Effector memory CD4-positive, alpha-beta T cell (primary cell): Measurements from ENCODE around the gene SAV1.
"Not testable (repeated sequence)": the region's sequence is repeated elsewhere in the genome, so short reads cannot be mapped to it uniquely, and the experiment has no call there.

Experiments used
- DNase-seq, 3 donors: peaks; one replicate each; pipeline ENCODE4 v3.0.0-alpha.2; 2020
- H3K27ac ChIP-seq: 2 replicates; pipeline ENCODE4 v1.7.0; 2013; ENCODE audit warnings: mild to moderate bottlenecking, low read length, moderate library complexity; ENCODE audit not compliant: insufficient read depth, poor library complexity, severe bottlenecking
- H3K27me3 ChIP-seq: replicated peaks from 2 replicates; pipeline ENCODE4 v1.7.0; 2013; ENCODE audit warnings: mild to moderate bottlenecking, low read length; ENCODE audit not compliant: insufficient read depth, control insufficient read depth, poor library complexity, severe bottlenecking
- H3K36me3 ChIP-seq: 2 replicates; pipeline ENCODE4 v1.7.0; 2013; ENCODE audit warnings: mild to moderate bottlenecking, low read length, moderate library complexity; ENCODE audit not compliant: control insufficient read depth, insufficient read depth
- H3K4me1 ChIP-seq: 2 replicates; pipeline ENCODE4 v1.7.0; 2013; ENCODE audit warnings: low read length, mild to moderate bottlenecking; ENCODE audit not compliant: control insufficient read depth, insufficient read depth, poor library complexity, severe bottlenecking
- H3K4me3 ChIP-seq: 2 replicates; pipeline ENCODE4 v1.7.0; 2013; ENCODE audit warnings: low read length, low read depth, mild to moderate bottlenecking; ENCODE audit not compliant: insufficient read depth, poor library complexity, severe bottlenecking
- H3K9me3 ChIP-seq: 2 replicates; pipeline ENCODE4 v1.7.0; 2013; ENCODE audit warnings: mild to moderate bottlenecking, low read length, moderate library complexity; ENCODE audit not compliant: control insufficient read depth

SAV1 gene

GRCh38 chr14:50635141-50635540 is 33.0 kb downstream of the SAV1 start:
- no peaks in the 10 kb centered on the region for H3K9me3 ChIP-seq
- H3K4me3 ChIP-seq, result no peak overlapping the region
- DNase-seq, result no peak
- H3K27me3 ChIP-seq, result no peaks in the 10 kb centered on the region
- no peaks in the 10 kb centered on the region for H3K36me3 ChIP-seq
- H3K4me1 ChIP-seq, result no peaks in the 10 kb centered on the region
- H3K27ac ChIP-seq, result no peak overlapping the region

DNA sequence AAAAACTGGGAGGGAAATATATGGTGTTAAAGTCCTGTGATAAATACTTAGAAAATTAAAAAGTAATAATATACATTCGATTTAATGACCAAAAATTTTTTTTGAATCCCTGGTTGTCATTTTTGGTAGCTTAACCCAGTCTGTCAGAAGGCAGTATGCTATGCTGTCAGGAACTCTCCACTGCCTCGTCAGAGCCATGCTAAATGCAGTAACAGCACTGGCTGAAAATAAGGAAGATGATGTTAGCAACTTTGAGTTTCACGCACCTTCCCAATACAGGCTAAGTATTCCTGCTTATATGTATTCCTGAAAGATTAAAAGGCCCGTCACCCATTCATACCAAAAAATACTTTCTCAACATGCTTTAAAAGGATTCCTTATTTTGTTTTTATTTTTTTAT is 34.2 kb downstream of the SAV1 start:
- DNase-seq, result no peak
- Histone ChIP-seq H3K36me3 (no peaks in the 10 kb centered on the region), H3K9me3 (no peaks in the 10 kb centered on the region), H3K27ac (no peak overlapping the region), H3K4me1 (no peaks in the 10 kb centered on the region), H3K27me3 (no peaks in the 10 kb centered on the region), H3K4me3 (no peak overlapping the region)

DNA sequence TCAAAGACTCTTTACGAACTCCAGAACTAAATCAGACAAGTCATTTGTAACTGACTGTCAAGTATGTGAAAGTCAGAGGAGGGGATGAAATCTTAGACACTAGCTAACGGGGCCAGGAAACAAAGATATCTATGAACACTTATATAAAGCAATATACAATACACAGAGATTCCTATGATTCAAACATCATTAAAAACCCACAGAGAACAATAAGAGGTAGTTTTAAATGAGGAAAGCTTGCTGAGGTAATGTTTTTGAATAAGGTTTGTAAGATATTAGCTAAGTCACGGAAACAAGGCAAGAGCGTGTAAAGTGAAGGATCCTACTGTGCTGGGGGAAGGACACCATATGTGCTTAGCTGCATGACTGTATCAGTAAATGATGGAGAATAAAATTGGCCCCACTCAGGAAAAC is 36.7 kb downstream of the SAV1 start:
- Histone ChIP-seq H3K4me1 (no peaks in the 10 kb centered on the region), H3K9me3 (no peaks in the 10 kb centered on the region), H3K36me3 (no peaks in the 10 kb centered on the region), H3K27me3 (no peaks in the 10 kb centered on the region), H3K27ac (no peak overlapping the region), H3K4me3 (no peak overlapping the region)
- no peak for DNase-seq

DNA sequence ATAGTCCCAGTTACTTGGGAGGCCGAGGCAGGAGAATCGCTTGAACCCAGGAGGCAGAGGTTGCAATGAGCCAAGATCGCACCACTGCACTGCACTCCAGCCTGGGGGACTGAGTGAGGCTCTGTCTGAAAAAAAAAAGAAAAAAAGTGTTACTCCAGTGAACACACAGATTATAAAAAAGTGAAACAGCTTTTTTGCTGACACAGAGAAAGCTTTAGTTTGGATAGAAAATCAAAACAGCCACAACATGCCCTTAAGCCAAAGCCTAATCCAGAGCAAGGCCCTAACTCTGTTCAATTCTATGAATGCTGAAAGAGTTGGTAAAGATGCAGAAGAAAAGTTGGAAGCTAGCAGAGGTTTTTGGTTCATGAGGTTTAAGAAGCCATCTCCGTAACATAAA is 43.2 kb downstream of the SAV1 start:
- not testable (repeated sequence) for H3K9me3 ChIP-seq, H3K4me3 ChIP-seq, DNase-seq, H3K27me3 ChIP-seq, H3K27ac ChIP-seq, H3K36me3 ChIP-seq, H3K4me1 ChIP-seq

- no peaks in the 10 kb centered on the region for H3K27me3 ChIP-seq
- DNase-seq, result no peak
- no peaks in the 10 kb centered on the region for H3K9me3 ChIP-seq
- no peaks in the 10 kb centered on the region for H3K36me3 ChIP-seq
- H3K4me1 ChIP-seq, result no peaks in the 10 kb centered on the region
- no peak overlapping the region for H3K4me3 ChIP-seq
- H3K27ac ChIP-seq, result no peak overlapping the region
These were observed 43.7 kb downstream of the SAV1 start for GRCh38 chr14:50624447-50624846.

GRCh38 chr14:50622978-50623377 is 45.1 kb downstream of the SAV1 start:
- Histone ChIP-seq H3K36me3 (no peaks in the 10 kb centered on the region), H3K4me1 (no peaks in the 10 kb centered on the region), H3K9me3 (no peaks in the 10 kb centered on the region), H3K4me3 (no peak overlapping the region), H3K27ac (no peak overlapping the region), H3K27me3 (no peaks in the 10 kb centered on the region)
- no peak for DNase-seq

- Histone ChIP-seq H3K27me3 (no peaks in the 10 kb centered on the region), H3K9me3 (no peaks in the 10 kb centered on the region), H3K4me1 (no peaks in the 10 kb centered on the region), H3K4me3 (no peak overlapping the region), H3K27ac (no peak overlapping the region), H3K36me3 (no peaks in the 10 kb centered on the region)
- DNase-seq, result no peak
These were observed 47.8 kb downstream of the SAV1 start for GRCh38 chr14:50620341-50620740.

DNA sequence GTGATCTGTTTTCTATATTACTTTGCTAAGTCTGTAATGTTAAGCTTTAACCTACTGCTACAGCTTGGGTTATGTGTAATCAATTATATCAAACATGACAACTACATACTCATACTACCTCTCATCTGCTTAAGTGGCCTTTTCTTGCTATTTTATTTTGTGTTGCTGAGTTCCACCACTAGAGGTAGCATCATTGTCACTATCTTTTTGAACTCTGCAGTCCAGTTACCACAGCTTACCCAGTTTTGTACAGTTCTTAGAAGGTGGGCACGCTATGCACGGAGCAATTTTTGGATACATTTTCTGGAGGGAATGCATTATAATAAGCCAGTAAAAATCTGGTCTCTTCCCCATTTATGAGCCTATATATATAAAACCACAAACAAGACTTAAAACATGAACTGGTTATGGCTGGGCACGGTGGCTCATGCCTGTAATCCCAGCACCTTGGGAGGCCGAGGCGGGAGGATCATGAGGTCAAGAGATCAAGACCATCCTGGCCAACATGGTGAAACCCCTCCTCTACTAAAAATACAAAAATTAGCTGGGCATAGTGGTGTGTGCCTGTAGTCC is 48.5 kb downstream of the SAV1 start:
- H3K27me3 ChIP-seq, result no peaks in the 10 kb centered on the region
- no peak overlapping the region for H3K27ac ChIP-seq
- no peak overlapping the region for H3K4me3 ChIP-seq
- H3K4me1 ChIP-seq, result no peaks in the 10 kb centered on the region
- no peaks in the 10 kb centered on the region for H3K36me3 ChIP-seq
- DNase-seq, result no peak
- no peaks in the 10 kb centered on the region for H3K9me3 ChIP-seq

GRCh38 chr14:50616275-50616674 is 51.8 kb downstream of the SAV1 start:
- H3K27me3 ChIP-seq, result no peaks in the 10 kb centered on the region
- DNase-seq, result no peak
- H3K9me3 ChIP-seq, result no peaks in the 10 kb centered on the region

DNA sequence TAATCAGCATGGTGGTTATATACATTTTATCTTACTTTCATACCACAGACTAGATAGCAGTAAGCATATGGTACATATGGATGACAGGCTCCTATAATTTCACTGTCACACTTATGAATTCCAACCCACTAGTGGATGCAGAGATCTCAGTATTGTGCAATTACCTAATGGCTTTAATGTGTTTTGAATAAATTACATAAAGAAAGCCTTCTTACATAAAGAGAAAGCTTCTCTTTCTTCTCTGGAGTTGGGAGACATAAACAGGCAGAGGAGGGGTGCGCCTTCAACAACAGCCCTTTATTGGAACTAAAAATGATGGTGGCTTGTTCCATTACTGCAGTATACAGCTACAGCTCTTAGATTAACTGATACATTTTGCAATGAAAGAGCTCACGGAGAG is 52.6 kb downstream of the SAV1 start:
- DNase-seq, result no peak
- Histone ChIP-seq H3K27ac (no peak overlapping the region), H3K4me3 (no peak overlapping the region), H3K9me3 (no peaks in the 10 kb centered on the region), H3K4me1 (no peaks in the 10 kb centered on the region), H3K36me3 (no peaks in the 10 kb centered on the region), H3K27me3 (no peaks in the 10 kb centered on the region)

More at GRCh38 chr14:50616275-50616674, 51.8 kb downstream of the SAV1 start:
- no peak overlapping the region for H3K4me3 ChIP-seq
- H3K36me3 ChIP-seq, result no peaks in the 10 kb centered on the region
- no peak overlapping the region for H3K27ac ChIP-seq
- H3K4me1 ChIP-seq, result no peaks in the 10 kb centered on the region

- Histone ChIP-seq H3K9me3 (no peaks in the 10 kb centered on the region), H3K27ac (no peak overlapping the region), H3K36me3 (no peaks in the 10 kb centered on the region), H3K4me1 (no peaks in the 10 kb centered on the region), H3K4me3 (no peak overlapping the region), H3K27me3 (no peaks in the 10 kb centered on the region)
- no peak for DNase-seq
These were observed 53.0 kb downstream of the SAV1 start for GRCh38 chr14:50615056-50615455.
